ENCODE results near the gene HNF1A.
"Not testable (repeated sequence)": the region's sequence is repeated elsewhere in the genome, so short reads cannot be mapped to it uniquely, and the experiment has no call there.

Gene HNF1A

GRCh38 chr12:121011820-121012219, 33.5 kb downstream of the HNF1A start:
- no peak for DNase-seq (ENCODE audit: low read depth in 2 of 2)

GRCh38 chr12:121013715-121014114, 35.4 kb downstream of the HNF1A start:
- DNase-seq (ENCODE audit: low read depth in 2 of 2): no peak

GRCh38 chr12:121015825-121016766, 37.8 kb downstream of the HNF1A start, which contains the start of gene C12orf43:
TSS of gene C12orf43 (minus strand) at chr12:121016487. CDS start at chr12:121016474, 13 bp downstream.
- peak; percentile 72 to 81 for DNase-seq (ENCODE audit: low read depth in 2 of 2)

- DNase-seq (ENCODE audit: low read depth in 2 of 2): no peak
These were observed 39.7 kb downstream of the HNF1A start for GRCh38 chr12:121017966-121018491.

GRCh38 chr12:121018860-121019617, 40.7 kb downstream of the HNF1A start:
- DNase-seq (ENCODE audit: low read depth in 2 of 2): no peak

GRCh38 chr12:121021754-121022153, 43.4 kb downstream of the HNF1A start:
- DNase-seq (ENCODE audit: low read depth in 2 of 2): no peak

GRCh38 chr12:121022713-121023112, 44.4 kb downstream of the HNF1A start:
- DNase-seq (ENCODE audit: low read depth in 2 of 2): no peak

- DNase-seq (ENCODE audit: low read depth in 2 of 2): no peak
These were observed 45.5 kb downstream of the HNF1A start for GRCh38 chr12:121023799-121024198.

- no peak for DNase-seq (ENCODE audit: low read depth in 2 of 2)
These were observed 47.3 kb downstream of the HNF1A start for GRCh38 chr12:121025442-121026226.

GRCh38 chr12:121026274-121027045, 48.1 kb downstream of the HNF1A start:
- DNase-seq (ENCODE audit: low read depth in 2 of 2): no peak

- no peak for DNase-seq (ENCODE audit: low read depth in 2 of 2)
These were observed 52.4 kb downstream of the HNF1A start for GRCh38 chr12:121030576-121031212.

GRCh38 chr12:121033625-121034349, 55.4 kb downstream of the HNF1A start:
- DNase-seq (ENCODE audit: low read depth in 2 of 2): peak in 1 of 2 donors; percentile 23

- no peak for DNase-seq (ENCODE audit: low read depth in 2 of 2)
These were observed 56.4 kb downstream of the HNF1A start for GRCh38 chr12:121034616-121035305.

- no peak for DNase-seq (ENCODE audit: low read depth in 2 of 2)
These were observed 58.5 kb downstream of the HNF1A start for GRCh38 chr12:121036810-121037326.

GRCh38 chr12:121038861-121039668, 60.7 kb downstream of the HNF1A start, which contains the start of gene OASL:
TSS of gene OASL (minus strand) at chr12:121039246. CDS start at chr12:121038971, 275 bp downstream.
- peak in 1 of 2 donors; percentile 8 for DNase-seq (ENCODE audit: low read depth in 2 of 2)

GRCh38 chr12:121043067-121043466, 64.7 kb downstream of the HNF1A start:
- DNase-seq (ENCODE audit: low read depth in 2 of 2): no peak

GRCh38 chr12:121047400-121047799, 69.1 kb downstream of the HNF1A start:
- not testable (repeated sequence) for DNase-seq (ENCODE audit: low read depth in 2 of 2)

- DNase-seq (ENCODE audit: low read depth in 2 of 2): no peak
These were observed 70.1 kb downstream of the HNF1A start for GRCh38 chr12:121048442-121048841.

Measured in stimulated activated CD4-positive, alpha-beta T cell treated with anti-CD3 and anti-CD28 coated beads, Interleukin-1b, Interleukin-23, amount 100 ng/mL, for 1 hour (primary cell).